Stimulated activated CD8-positive, alpha-beta memory T cell treated with anti-CD3 and anti-CD28 coated beads, Interleukin-15, amount 100 ng/mL, for 48 hours (primary cell): ENCODE results near the gene IFT43.

Source experiments
- DNase-seq, 2 donors: peaks; one replicate each; pipeline ENCODE4 v3.0.0-alpha.2; 2020; ENCODE audit warnings: low read depth in 2 of 2

IFT43 gene

DNA sequence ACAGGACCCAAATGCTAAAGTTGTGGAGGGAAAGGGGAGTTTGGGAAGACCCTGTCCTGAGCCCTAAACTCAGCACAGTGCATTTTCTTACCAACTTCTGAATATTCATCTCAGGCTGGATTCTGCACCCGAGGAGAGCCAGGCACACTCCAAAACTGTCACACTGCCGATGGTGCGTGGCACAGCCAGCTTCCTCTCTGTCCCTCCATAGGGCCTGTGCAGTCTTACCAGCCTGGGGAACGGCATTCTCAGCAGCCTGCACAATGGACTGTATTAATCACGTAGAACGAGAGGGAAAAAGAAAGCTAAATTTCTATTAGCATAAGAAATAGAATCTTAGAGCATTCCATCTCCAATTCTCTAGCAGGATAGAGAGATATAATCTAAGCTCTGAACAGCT lies 94.9 kb downstream of the IFT43 start:
- no peak for DNase-seq

DNA sequence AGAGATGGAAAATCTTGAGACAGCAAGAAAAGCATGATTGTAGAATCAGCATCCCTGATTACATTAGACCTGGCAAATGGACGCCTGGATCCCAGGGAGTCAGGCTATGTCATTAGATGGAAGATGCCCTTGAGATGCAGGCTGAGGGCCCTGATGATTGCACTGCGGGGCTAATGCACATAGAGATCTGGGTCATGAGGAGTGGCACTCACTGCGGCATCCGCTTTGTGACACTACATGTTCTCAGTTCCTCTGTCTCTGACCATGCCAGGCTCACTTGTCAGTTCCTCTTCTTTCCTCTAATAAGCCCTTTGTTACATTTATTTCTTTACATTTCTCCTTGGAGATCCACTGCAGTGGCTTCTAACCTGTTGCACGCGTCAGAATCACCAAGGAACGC lies 96.1 kb downstream of the IFT43 start:
- DNase-seq, result no peak

DNA sequence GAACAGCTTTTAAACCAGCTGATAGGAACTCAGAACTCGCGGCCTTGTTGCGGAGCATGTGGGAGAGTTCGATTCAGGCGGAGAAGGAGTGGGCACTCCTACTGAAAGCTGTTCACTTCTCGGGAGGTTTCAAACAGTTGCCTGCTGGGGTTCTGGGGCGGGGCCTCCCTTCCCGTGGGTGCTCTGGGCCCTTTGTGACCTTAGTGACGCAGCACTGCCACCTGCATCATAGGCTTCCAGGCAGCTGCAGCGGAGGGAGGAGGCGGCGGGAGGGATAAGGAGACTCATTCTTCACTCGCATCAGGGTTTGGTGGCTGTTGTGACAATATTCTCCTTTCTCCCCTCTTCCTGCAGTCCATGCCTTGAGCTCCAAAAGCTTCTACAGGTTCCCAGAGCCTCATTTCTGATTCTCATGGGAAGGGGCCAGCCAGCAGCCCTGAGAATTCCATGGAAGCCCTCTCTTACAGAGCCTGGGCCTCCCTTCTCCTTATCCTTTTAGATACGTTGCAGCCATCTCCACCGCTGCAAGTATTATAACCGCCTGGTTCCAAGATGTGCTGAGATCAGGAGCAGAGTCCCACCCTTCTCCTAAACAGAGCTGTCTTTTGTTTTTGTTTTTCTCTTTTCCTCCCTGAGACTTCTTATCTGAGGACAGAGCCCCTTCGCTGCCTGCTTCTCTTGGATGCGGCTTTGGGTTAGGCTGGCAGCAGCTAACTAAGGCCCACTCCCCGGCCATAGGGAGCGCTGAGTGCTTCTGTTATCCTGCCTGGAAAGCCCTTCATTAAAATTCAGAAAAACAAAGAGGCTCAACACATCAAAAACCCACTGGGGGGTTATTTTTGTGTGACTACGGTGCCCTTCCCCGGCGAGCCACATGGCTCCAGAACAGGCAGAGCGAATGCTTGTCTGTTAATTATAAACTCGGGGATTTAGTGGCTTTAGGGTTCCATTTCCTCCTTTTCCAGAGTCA lies 98.5 kb downstream of the IFT43 start:
- no peak for DNase-seq

DNA sequence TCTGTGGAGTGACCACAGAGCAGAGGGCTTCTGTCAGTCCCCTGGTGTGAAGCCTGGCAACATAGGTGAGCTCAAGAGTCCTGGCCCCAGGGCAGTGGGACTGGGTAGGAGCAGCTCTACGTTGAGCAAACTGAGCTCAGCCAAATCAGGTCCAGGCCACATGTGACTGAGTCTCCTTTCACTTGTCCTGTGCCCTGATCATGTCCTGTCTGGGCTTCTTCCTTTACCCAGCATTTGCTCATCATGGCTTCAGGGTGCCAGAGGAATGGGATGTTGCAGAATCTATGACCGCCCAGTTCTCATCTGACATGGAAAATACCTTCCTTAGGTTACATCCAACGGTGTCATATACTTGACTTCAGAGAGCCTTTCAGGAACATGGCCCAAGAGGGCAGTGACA lies 99.8 kb downstream of the IFT43 start:
- DNase-seq, result no peak

DNA sequence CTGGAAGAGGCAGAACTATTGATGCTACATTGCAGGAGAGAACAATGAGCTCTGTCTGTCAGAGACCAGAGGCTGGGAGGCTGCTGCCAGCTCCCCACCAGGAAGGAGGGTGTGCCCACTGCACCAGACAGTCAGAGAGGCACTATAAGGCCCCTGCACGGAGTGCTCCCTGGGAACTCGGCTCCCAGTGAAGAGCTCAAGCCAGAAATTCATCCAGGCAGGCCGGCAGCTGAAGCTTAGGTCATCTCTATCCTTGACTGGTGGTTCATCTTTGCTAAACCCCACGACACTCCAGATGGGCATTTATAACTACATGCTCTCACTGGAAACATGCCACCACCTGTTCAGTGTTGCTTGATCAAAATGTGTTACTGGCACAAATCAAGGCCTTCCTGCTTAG lies 101.1 kb downstream of the IFT43 start:
- DNase-seq, result no peak

DNA sequence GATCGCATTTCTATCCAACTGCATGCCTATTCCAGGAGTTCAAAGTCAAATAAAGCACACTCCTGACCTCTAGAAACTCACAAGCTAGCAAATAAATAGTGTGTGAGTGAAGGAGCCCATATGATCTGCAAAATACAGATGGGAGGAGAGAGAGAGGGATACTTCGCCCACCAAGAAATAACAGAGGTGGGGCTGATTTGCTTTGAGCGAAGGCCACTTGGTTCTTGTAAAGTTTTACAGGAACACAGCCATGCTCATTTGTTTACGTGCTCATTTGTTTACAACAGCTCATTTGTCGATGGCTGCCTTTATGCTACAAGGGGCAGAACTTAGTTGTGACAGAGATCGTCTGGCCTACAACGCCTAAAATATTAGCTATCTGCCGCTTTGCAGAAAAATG lies 102.8 kb downstream of the IFT43 start:
- DNase-seq, result no peak

DNA sequence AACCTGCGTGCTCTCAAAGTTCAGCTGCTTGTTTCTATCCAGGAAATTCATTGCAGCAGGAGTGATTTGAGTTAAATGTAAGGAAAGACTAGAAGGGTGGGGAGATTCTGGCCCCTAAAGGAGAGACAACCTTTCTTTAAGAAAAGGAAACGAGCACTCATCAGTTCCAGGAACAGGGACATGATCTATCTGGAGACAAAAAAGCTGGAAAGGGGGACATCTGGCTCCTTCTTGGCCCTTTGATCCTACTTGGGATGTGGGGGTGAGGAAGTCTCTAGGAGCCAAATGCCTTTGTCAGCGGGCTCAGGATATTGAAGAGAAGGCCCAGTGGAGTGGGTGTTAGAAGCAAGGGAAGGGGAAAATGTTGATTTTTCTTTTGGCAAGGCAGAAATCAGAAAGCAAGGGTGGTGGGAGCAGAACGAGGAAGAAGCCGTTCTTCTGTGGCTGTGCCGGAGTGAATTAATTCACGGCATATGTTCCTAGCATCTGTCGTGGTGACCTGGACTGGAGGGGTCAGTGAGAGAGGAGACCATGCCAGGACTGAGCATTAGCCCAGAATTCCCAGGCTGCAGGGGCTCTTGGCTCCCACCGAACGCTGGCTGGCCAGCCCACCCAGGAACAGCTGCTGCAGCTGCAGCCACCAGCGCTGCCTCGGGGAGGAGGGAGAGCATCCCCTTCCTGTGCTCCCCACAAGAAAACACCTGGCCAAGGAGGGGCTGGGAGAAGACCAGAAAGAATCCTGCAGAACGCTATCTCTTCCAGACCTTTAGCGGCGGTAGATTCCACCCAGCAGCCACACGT lies 103.4 kb downstream of the IFT43 start:
- DNase-seq, result no peak

DNA sequence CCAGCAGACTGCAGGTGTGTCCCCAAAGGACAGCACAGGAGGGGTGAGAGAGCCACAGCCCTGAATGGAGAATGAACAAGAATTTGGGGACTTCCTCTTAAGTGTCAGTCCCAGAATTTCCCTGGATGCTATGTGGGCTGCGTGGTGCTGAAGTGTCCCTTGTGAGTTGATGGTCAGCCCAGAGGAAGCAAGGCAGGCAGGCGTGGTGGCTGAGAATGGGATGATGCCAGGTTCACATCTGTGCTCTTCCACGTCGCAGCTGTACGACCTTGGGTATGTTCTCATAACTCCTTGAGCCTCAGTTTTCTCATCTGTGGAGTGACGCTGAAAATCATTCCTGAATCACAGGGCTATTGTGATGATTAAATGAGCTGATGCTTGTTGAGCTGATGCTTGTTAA lies 104.0 kb downstream of the IFT43 start:
- DNase-seq, result no peak

DNA sequence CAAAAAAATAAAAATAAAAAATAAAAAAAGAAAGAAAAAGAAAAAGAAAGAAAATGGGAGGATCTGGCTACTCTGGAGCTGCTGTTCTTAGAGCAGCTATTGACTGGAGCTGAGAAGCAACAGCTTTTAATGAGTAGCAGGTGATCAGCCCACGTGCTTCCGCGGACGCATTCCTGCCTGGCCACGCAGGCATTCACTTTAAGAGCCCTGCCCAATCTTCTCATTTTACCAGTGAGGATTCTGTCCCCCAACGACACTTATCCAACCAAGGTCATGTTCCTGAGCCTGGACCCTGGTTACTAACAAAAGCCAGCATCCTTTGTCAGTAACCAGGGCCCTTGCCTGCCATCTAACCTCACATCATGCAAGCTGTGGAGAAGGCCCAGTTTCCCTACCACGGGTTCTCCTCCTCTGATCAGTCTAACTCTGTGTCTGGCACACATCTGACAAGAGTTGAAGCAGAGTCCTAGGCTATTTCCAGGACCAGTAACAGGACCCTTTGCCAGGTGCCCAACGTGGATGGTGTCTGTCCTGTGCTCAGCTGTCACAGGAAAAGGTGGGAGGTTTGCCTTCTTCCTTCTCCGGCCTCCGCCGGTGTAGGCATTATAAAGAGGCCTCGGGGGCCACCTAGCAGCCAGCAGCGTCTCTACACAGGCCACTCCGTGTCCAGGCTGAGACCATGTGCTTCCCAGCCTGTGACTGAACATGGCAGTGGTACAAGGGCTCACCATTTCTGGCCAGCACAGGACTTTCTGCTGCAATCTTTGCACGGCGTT lies 105.2 kb downstream of the IFT43 start:
- DNase-seq, result no peak

DNA sequence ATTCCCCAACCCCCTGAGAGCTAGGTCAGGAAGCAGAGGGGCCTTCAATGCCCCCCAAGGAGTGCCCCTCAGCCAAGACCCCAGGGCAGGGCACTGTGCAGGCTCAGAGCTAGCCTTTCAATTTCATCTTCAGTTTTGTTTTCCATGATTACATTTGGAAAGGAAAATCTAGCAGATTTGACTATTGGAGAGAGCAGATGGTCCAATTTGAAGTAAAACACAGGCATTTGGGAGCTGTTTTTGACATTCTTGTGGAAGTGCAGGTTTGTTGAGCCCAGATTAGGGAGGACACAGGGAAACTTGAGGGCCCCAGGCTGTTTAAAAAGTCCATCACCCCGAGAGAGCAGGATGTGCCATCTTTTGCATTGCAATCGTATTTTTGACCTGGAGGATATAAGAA lies 107.5 kb downstream of the IFT43 start:
- DNase-seq, result no peak

DNA sequence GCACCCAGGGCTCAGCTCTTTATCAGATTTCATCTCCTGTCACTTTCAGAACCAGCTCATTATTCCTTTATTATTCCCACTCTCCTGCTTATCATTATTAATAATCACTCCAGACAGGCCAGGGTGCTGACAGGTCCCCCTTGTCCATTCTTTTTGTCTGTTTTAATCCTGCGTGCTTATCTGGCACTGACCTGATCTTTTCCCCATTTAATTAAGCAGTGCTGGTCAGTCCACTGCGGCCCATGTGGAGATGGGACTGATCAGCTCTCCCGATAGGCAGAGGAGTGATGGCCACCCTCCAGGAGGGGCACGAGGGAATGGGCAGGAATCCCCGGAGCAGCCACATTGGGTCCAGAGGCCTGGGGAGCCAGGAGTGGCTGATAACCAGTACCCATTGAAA lies 110.7 kb downstream of the IFT43 start:
- DNase-seq, result no peak

DNA sequence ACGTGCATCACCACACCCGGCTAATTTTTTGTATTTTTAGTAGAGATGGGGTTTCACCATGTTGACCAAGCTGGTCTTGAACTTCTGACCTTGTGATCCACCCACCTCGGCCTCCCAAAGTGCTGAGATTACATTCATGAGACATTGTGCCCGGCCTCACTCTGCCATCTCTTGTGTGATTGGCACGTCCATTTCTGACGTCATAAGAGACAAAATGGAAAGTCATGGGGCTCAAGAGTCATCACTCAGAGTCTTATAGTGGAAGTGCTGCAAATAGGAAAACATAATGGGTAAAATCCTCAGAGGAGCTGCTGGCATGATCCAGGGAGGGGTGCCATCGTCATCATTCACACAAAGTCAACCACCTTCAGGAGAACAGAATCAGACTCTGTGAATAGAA lies 112.0 kb downstream of the IFT43 start:
- no peak for DNase-seq

DNA sequence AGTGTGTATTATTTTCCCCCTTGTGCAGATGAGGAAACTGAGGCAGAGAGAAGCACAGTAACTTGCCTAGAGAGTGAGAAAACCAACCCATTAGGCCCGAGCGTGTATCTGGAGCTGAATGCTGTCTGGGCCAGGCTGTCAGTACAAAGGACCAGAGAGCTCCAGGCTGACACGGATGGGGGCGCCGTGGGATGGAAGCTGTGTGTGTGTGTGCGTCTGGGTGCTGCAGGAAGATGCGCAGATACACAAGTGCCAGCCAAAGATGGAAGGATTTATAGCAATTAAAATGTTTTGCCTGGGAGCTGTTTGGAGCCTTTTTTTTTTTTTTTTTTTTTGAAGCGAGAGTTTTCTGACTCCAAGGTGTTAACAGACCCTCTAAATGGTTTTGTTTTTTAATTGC lies 112.5 kb downstream of the IFT43 start:
- DNase-seq, result no peak

DNA sequence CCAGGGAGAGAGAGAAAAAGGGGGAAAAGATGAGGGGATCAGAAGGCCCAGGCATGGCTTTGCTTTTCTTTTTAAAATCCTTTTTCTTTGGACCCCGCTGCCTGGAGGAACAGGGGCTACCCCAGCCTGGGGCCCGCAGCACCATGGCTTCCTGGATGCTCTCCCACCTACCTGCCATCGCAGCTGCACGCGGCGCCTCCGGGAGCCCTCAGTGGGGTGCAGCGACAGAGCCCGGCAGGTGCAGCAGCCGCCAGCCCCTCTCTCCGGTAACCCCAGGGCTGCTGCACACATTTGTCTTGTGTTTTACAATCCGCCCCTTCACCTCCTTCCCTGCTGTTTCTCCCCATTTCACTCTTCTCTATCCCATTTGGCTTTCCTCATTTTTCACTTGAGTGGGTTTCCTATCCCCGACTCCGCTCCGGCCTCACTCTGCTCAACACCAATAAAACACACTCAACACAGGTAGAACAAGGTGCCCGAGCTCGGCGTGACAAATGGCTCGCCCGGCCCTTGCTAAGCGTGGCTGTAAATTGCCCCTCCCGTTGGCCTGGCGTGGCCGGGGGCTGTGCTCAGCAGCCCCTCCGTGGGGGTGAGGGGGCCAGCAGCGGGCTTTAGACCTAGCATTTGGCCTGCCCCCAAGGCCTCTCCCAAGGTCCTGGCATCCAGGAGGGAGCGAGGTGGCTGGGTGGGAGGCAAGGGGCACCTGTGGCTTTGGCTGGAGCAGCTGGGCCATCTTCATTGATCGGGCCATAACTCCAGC lies 113.5 kb downstream of the IFT43 start:
- no peak for DNase-seq

DNA sequence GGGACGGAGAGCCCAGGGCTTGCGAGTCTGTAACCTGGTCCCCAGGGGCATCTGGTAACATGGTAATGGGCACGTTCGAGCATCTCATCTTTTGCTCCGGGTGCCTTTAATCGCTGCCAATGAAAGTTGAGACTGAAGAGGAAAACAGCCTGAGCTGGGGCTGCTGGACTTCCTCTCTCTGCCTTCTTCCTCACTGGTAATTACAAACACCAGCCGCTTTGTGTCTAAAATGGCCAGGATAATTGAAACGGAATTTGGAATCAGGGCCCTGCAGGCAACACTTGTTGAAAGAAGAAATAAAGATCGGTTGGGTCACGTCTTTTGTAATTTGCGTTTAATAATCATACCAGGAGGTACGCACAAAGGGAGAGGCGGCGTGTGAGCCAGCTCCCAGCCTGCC lies 114.7 kb downstream of the IFT43 start:
- no peak for DNase-seq

DNA sequence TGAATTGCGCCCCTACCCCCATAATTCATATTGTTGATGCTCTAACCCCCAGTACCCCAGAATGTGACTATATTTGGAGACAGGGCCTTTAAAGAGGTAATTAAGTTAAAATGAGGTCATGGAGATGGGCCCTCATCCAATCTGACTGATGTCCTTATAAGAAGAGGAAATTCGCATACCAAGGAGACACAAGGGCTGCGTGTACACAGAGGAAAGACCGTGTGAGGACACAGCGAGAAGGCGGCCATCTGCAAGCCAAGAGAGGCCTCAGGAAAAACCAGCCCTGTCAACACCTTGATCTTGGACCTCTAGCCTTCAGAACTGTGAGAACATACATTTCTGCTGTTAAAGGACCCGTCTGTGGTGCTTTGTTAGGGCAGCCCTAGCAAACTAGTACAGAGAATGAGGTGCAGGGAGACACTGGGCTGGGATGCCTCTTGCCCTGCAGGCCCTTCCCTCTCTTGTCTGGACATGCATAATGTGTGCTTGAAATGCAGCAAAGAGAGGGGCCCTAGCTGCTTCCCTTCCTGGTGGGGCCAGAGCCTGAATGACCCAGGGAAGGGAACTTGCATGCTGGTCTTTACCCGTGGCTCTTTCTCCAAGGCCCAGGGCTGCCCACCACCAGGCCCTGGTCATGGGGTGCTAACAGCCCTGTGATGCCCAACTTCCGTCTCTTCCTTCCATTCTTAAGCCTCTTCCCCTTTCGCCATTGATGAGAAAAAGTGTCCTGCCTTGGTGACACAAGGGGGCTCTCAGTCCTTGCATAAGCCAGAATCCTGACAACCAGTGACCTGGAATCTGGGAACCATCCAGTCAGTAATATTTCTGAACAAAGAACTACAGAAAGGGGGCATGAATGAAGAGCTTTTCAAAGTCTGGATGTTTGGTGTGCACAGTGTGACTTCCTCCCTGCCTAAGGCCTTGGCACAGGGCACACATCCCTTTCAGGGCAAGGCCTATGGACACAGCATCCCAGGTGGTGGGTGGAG lies 116.1 kb downstream of the IFT43 start:
- no peak for DNase-seq

DNA sequence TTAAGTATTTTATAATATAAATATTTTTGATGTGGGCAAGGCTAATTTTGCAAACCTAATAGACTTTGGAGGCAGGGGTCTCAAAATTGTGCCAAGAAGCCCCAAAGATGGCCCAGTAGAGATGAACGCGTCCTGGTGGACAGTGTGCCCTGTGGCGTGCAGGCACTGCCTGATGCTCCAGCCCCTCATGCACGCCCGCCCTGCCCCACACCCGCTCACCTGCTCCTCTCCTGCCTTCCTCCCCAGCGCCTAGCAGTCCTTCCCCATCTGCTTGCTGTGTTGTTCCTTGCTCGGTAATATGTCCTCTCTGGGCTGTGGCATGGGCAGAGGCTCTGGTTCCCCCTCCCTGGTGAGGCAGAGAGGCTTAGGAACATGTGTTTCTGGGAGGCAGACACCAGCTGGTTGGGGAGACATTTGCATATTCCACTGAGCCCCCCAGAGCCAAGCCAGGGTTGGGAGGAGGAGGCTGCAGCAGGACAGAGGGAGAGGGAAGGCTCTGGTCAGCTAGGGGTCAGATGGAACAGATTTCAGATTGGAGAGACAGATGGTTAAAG lies 119.3 kb downstream of the IFT43 start:
- no peak for DNase-seq

DNA sequence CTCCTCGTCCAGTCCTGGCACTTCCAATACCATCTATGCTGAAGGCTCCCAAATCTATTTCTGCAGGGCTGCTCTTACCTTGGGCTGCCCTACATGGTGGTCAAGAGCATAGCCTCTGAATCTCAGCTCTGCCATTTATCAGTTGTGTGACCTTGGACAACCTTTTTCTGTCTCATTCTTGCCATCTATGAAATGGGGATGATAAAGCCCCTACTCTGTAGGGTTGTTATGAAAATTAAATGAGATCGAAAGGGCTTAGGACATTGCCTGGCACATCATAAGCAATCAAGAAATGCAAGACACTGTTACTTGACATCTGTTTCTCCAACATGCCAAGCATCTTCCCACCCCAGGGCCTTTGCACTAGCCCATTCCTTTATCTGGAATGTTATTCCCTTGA lies 120.6 kb downstream of the IFT43 start:
- no peak for DNase-seq

DNA sequence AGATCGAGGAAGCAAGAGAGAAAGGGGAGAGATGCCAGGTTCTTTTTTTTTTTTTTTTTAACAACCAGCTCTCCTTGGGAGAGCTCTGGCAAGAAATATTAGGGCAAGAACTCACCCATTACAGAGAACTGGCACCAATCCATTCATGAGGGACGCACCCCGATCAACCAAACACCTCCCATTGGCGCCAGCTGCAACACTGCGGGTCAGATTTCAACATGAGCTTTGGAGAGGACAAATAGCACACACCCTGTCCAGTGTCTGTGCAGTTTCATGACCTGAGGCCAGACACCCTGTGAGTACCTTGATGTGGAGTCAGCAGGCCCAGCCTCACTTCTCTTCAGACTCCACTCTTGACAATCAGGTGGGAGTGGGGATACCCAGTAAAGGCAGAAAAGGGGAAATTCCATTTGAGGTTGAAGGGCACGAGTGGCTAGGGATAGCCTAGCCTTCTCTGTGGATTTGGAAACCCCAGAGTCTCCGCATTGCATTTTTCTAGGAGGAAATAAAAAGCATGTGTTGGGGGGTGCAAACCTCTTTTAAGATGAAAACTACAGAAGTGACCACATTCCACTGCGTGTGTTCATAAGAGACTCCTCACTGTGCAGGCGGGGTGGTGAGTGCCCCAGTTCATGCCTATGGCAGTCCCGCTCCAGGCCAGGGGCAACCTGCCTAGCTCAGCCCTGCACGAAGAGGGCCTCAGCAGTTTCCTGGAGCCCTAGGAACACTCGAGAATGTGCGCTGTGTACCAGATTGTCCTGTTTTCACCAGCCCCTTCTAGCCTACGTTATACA lies 123.7 kb downstream of the IFT43 start:
- DNase-seq, result no peak
